Sciatic nerve (tissue), 2 donors: ENCODE data around the gene TIMM13. TPM values are rescaled to one million over a fixed set of nuclear protein-coding genes. Genes with fewer than 3 reads are reported as not detected.
"Not testable (repeated sequence)": the region's sequence is repeated elsewhere in the genome, so short reads cannot be mapped to it uniquely, and the experiment has no call there.

Experiments
- ATAC-seq: fragments of 200-7000 bp; cut with Tn5 transposase; one replicate; pipeline ENCODE4 v1.9.1; 2020; ENCODE audit warnings: mild to moderate bottlenecking, moderate library complexity
- DNase-seq: peaks from one replicate; pipeline ENCODE4 v3.0.0-alpha.2; 2020; ENCODE audit warnings: low spot score
- intact Hi-C: fragments of 100-400 bp; cut with DNase I; formaldehyde crosslinking; loops from one replicate; pipeline ENCODE4 v1.14.2; 2022
- microRNA-seq: library from miRNA; unstranded; fragments of <30 nt; microRNA quantifications from one replicate; pipeline ENCODE4 v1.2.0, GENCODE V29; 2020
- total RNA-seq: library from RNA; stranded (reverse); fragmentation: NEBNext Ultra II Directional; extraction: Animal tissue kit (Norgen Biotek cat#: 25700); gene quantifications from one replicate; pipeline ENCODE4 v1.2.1, GENCODE V29; 2021
- donor health status: DM: no; HTN: no; CAD: no.
- donor health status: DM: no; HTN: no; CAD: no.

The TIMM13 gene
- total RNA-seq, 1 donor from 2014 or later: 37.3 TPM

GRCh38 chr19:2394054-2394441 is 33.3 kb downstream of the TIMM13 start:
- no peak for ATAC-seq
- intact Hi-C loops: no loop called here
- no peak for DNase-seq

- ATAC-seq, DNase-seq, intact Hi-C loops: not testable (repeated sequence)
Measured at GRCh38 chr19:2392899-2393298, 34.5 kb downstream of the TIMM13 start.

- intact Hi-C loops: no loop called here
- no peak for DNase-seq
- no peak for ATAC-seq
Measured at GRCh38 chr19:2392366-2392765, 35.0 kb downstream of the TIMM13 start.

GRCh38 chr19:2391118-2391725 is 36.2 kb downstream of the TIMM13 start:
- ATAC-seq (peak; percentile 77), DNase-seq (no peak)
- intact Hi-C loops: no loop called here

- DNase-seq: no peak
- ATAC-seq: no peak
- intact Hi-C loops: loop anchor here (10.0 kb wide), 1 partner anchor 115 kb away; no protein-coding TSS in a partner anchor
Measured at GRCh38 chr19:2389594-2389993, 37.8 kb downstream of the TIMM13 start.

GRCh38 chr19:2387367-2388288 is 39.8 kb downstream of the TIMM13 start:
- DNase-seq (no peak), ATAC-seq (no peak)
- intact Hi-C loops: loop anchor here (10.0 kb wide), 1 partner anchor 113 kb away; no protein-coding TSS in a partner anchor

- ATAC-seq (no peak), DNase-seq (no peak)
- intact Hi-C loops: loop anchor here (10.0 kb wide), 1 partner anchor 110 kb away; no protein-coding TSS in a partner anchor
Measured at GRCh38 chr19:2385053-2385721, 42.2 kb downstream of the TIMM13 start.

- DNase-seq (no peak), ATAC-seq (no peak)
- intact Hi-C loops: loop anchor here (10.0 kb wide), 1 partner anchor 108 kb away; no protein-coding TSS in a partner anchor
Measured at GRCh38 chr19:2382530-2383222, 44.7 kb downstream of the TIMM13 start.

- DNase-seq: no peak
- intact Hi-C loops: loop anchor here (10.0 kb wide), 1 partner anchor 106 kb away; no protein-coding TSS in a partner anchor
- peak; percentile 30 for ATAC-seq
Measured at GRCh38 chr19:2381148-2381820, 46.1 kb downstream of the TIMM13 start.

- intact Hi-C loops: loop anchor here (10.0 kb wide), 1 partner anchor 106 kb away; no protein-coding TSS in a partner anchor
- ATAC-seq: no peak
- DNase-seq: no peak
Measured at GRCh38 chr19:2380567-2380966, 46.8 kb downstream of the TIMM13 start.

GRCh38 chr19:2376784-2377519 is 50.4 kb downstream of the TIMM13 start:
- ATAC-seq (no peak), DNase-seq (no peak)
- intact Hi-C loops: no loop called here

Small RNAs within 50 kb of the gene (microRNA-seq; reads per million reads assigned to microRNA genes)
- gene MIR7108: not detected

Other genes with a start within 250 kb of the TIMM13 start
- gene PLEKHJ1, start 191.3 kb downstream of the TIMM13 start, total RNA-seq: 34.2 TPM
- 65.0 TPM for gene SF3A2, start 190.8 kb downstream of the TIMM13 start, total RNA-seq
- gene AMH, start 178.3 kb downstream of the TIMM13 start, total RNA-seq: 1.3 TPM
- not detected for gene JSRP1, start 171.2 kb downstream of the TIMM13 start, total RNA-seq
- 0.71 TPM for gene PEAK3, start 145.4 kb downstream of the TIMM13 start, total RNA-seq
- not detected for gene LINGO3, start 119.4 kb downstream of the TIMM13 start, total RNA-seq
- 46.9 TPM for gene LSM7, start 99.0 kb downstream of the TIMM13 start, total RNA-seq
- 48.0 TPM for gene SPPL2B, start 98.9 kb downstream of the TIMM13 start, total RNA-seq
- not detected for gene TMPRSS9, start 67.3 kb downstream of the TIMM13 start, total RNA-seq
- gene LMNB2, start 29.4 kb upstream of the TIMM13 start, total RNA-seq: 16.3 TPM
- gene GADD45B, start 48.5 kb upstream of the TIMM13 start, total RNA-seq: 136 TPM